GM18873 (cell line): ENCODE measurements around the gene SEZ6L2.
"Not testable (repeated sequence)": the region's sequence is repeated elsewhere in the genome, so short reads cannot be mapped to it uniquely, and the experiment has no call there.

ENCODE experiments used
- ATAC-seq: cut with Tn5 transposase; IDR thresholded peaks from one replicate; pipeline ENCODE4 v1.9.1; 2021; ENCODE audit warnings: mild to moderate bottlenecking, moderate library complexity, moderate number of reproducible peaks; ENCODE audit not compliant: unreplicated experiment, low FRiP score

The SEZ6L2 gene

GRCh38 chr16:29858149-29858849 lies 41.1 kb downstream of the SEZ6L2 start:
- no peak for ATAC-seq

DNA sequence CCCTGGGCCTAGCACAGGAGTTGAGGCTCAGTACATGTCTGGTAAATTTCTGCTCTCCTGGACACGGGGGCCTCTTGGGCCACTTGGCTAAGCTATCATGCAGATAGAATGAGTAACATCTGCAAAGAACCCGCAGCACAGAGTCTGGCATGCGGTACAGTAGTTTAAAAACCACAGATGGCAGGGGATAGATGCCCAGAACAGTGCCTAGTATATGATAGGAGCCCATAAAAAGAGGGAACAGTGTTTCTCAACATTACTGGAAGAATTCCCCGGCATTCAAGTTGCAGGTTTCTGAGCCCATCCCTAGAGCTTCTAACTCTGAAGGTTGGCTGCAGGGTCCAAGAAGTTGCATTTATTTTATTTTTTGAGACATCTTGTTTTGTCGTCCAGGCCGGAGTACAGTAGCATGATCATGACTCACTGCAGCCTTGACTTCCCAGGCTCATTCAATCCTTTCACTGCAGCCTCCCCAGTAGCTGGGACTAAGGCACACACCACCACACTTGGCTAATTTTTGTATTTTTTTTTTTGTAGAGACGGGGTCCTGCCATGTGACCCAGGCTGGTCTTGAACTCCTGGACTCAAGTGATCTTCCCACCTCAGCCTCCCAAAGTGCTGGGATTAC lies 42.1 kb downstream of the SEZ6L2 start:
- ATAC-seq: no peak

DNA sequence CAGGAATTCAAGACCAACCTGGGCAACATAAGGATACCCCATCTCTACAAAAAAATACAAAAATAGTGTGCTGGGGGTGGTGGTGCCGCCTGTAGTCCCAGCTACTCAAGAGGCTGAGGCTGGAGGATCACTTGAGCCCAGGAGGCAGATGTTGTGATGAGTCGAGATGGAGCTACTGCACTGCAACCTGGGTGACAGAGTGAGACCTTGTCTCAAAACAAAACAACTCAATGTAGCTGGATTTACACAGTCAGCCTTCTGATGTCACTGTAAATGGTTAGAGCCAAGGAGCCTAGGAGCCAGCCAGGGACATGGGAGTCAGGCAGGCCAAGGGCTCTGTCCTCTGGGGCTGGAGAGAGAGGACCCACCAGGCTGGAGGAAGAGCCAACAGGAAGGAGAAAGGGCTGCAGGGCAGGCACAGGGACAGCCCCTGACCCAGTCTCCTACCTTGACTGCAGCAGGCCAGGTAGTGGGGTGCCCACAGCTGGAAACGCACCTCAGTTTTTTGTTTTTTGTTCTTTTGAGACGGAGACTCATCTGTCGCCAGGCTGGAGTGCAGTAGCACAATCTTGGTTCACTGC lies 44.7 kb downstream of the SEZ6L2 start:
- ATAC-seq: no peak

DNA sequence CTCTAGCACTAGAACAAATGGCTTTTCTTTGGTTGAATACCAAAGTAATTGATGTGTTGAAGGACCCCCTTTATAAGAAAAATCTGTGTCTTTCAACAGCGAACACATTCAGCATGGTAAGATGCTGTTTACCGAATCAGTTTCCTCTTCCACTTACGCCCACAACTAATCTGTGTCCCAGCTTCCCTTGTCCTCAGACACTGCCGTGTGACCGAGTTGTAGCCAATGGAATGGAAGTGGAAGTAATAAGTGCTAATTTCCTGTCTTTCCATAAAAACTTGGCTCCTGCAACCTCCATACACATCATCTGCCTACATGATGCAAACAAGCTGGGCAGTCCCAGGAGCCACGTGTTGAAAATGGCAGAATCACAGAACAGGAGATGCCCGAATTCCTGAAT lies 46.7 kb downstream of the SEZ6L2 start:
- no peak for ATAC-seq

GRCh38 chr16:29850998-29851397 lies 48.4 kb downstream of the SEZ6L2 start:
- ATAC-seq: no peak

DNA sequence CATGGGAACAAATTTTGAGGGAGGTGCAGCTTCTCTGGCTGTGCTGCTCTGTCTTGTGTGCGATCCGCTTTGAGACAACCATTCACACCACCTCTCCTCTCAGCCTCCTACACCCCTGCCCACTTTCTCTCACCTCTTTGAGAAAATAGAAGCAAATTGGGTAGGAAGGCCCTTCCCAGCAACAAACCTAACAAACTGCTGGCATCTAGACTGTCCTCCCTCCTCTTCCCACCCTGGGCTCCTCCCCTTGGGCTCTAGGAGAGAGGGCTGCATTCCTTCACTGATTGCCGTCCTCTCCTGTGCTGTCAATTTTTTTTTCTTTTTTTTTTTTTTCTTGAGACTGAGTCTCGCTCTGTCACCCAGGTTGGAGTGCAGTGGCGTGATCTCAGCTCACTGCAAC lies 49.8 kb downstream of the SEZ6L2 start:
- no peak for ATAC-seq

- no peak for ATAC-seq
These were observed 50.7 kb downstream of the SEZ6L2 start for GRCh38 chr16:29848420-29849297.

GRCh38 chr16:29845656-29846055 lies 53.7 kb downstream of the SEZ6L2 start:
- no peak for ATAC-seq

- ATAC-seq: no peak
These were observed 54.6 kb downstream of the SEZ6L2 start for GRCh38 chr16:29844575-29845331.

GRCh38 chr16:29843931-29844330 lies 55.4 kb downstream of the SEZ6L2 start:
- ATAC-seq: no peak

DNA sequence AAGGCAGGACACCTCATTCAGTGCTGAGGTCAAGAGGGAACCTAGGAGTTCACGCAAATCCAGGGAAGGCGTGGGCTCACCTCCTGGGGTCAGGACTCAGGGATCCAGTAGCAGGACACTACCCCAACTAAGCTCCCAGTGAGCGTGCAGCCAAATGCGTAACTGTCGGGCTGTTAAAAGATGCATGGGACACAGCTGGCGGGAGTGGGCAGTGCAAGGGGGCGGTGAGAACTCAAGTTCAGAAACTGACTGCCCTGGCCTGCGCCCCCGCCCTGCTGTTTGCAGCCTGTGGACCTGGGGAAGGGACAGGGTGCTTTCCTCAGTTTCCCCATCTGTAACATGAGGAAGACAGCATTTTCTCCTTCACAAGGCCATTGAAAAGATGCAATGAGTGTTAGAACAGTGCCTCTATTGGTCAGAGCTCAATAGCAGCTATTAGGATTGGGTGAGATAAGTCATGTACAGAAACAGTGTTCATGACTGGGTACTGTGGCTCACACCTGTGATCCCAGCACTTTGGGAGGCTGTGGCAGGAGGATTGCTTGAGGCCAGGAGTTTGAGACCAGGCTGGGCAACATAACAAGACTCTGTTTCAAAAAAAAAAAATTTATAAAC lies 56.5 kb downstream of the SEZ6L2 start:
- ATAC-seq: no peak

DNA sequence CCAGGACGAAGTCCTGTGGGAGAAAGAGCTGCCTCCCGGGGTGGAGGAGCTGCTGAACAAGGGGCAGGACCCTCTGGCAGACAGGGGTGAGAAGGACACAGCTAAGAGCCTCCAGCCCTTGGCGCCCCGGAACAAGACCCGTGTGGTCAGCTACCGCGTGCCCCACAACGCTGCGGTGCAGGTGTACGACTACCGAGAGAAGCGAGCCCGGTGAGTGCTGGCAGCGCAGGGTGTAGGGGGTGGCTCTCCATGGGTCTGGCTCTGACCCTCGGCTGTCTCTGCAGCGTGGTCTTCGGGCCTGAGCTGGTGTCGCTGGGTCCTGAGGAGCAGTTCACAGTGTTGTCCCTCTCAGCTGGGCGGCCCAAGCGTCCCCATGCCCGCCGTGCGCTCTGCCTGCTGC lies 57.7 kb downstream of the SEZ6L2 start:
- no peak for ATAC-seq

- ATAC-seq: no peak
These were observed 59.1 kb downstream of the SEZ6L2 start for GRCh38 chr16:29840240-29840639.

GRCh38 chr16:29839822-29840221 lies 59.5 kb downstream of the SEZ6L2 start:
- no peak for ATAC-seq

GRCh38 chr16:29837841-29838240 lies 61.5 kb downstream of the SEZ6L2 start:
- no peak for ATAC-seq

GRCh38 chr16:29836623-29837022 lies 62.7 kb downstream of the SEZ6L2 start:
- no peak for ATAC-seq

DNA sequence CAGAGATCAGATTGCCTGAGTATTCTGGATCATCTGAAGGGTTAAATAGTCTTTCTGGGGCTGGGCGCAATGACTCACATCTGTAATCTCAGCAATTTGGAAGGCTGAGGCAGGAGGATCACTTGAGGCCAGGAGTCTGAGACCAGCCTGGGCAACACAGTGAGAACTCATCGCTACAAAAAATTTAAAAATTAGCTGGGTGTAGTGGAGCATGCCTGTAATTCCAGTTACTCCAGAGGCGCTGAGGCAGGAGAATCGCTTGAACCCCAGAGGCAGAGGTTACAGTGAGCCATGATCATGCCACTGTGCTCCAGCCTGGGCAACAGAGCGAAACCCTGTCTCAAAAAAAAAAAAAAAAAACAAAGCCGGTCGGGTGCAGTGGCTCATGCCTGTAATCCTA lies 63.4 kb downstream of the SEZ6L2 start:
- ATAC-seq: no peak

DNA sequence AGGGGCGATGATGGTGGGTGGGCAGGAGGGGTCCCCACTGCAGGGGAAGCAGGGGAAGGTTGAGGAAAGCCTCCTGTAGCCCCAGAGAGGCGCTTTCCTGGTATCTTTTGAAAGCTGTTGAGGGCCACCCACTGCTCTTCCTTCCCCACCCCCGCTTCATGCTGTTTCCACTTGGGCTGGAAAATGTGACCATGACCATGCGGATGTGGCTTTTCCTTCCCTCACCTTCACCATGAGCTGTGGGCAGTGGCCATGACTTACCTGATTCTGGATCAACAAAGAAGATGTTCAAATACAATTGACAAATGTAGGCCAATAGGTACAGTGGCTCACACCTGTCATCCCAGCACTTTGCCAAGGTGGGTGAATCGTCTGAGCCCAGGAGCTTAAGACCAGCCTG lies 65.3 kb downstream of the SEZ6L2 start:
- no peak for ATAC-seq

- ATAC-seq: not testable (repeated sequence)
These were observed 66.1 kb downstream of the SEZ6L2 start for GRCh38 chr16:29833219-29833618.

GRCh38 chr16:29831490-29831889 lies 67.9 kb downstream of the SEZ6L2 start:
- ATAC-seq: no peak
